Measurements from ENCODE around the gene UPF1.

Gene UPF1

GRCh38 chr19:18840288-18841267 lies 8.8 kb downstream of the UPF1 start:
- DNase-seq, result no peak

DNA sequence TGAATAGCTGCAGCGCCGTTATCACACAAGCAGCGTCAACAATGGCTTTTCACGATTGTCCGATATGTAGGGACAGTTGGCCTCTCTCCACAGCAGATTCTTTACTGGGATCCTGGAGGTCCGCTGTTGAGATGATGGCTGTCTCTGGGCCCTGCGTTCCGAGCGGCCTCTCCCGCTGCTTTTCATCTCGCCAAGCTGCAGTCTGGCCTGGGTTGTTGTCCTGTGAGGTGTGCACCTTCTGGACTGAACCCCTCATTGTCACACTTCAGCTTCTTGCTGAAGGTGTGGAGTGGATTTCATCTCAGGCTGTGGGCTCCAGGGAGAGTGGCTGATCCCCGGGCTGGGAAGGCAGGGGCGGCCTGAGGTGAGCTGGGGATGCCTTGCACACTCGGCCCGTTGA lies 9.6 kb downstream of the UPF1 start:
- no peak for DNase-seq

DNA sequence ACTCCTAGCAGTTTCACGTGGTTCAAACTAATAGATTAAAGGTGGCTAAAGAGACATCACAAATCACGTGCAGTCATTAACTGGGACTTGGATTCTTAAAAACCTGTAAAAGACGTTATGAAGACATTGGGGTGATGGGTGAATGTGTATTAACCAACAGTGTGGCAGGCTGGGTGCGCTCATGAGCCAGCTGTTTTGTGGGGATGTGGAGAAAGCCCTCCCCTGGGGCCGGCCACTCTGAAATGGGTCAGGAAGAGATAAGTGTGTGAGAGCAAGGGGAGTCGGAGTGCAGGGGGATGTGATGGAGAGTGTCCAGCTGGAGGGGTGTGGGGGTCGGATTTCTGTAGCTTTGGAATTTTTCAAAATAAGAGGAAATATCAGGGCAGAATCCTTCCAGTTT lies 10.4 kb downstream of the UPF1 start:
- DNase-seq, result no peak

- no peak for DNase-seq
Measured at GRCh38 chr19:18843960-18844359, 12.2 kb downstream of the UPF1 start.

DNA sequence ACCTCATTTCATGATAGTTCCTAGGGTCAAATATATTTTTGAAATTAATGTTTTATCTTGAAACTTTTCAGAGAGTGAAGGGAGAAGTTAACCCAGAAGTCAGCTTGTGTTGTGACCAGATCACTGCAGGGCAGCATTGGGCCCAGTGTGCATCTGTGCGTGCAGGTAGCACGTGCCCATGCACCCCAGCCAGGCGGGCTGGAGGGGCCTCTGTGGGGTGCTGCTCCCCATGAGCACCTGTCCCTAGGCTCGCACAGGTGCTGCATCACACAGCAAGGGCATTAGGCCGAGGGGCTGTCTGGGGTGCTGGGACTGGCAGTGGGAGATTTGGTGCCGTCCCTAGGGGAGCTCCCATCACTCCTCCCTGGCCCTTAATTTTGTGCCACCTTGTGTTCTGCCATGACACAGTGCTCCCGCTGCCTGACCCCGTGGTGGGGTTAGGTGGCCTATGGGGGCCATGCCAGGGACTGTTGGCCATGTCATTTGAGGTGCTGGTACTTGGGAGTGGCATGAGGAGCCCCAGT lies 13.1 kb downstream of the UPF1 start:
- no peak for DNase-seq

DNA sequence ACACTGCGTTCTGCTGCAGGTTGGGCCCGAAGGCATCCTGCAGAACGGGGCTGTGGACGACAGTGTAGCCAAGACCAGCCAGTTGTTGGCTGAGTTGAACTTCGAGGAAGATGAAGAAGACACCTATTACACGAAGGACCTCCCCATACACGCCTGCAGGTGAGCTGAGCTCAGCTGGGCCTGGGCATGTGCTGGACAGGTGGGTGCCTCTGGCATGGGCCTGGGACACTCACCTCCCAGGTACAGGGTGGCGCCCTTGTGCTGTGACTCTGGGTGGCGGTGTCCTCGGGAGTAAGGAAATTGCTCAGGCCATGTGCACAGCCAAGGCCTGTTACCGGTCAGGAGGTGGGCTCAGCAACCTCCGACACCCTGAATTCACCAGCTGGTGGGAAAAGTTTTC lies 14.2 kb downstream of the UPF1 start:
- no peak for DNase-seq

DNA sequence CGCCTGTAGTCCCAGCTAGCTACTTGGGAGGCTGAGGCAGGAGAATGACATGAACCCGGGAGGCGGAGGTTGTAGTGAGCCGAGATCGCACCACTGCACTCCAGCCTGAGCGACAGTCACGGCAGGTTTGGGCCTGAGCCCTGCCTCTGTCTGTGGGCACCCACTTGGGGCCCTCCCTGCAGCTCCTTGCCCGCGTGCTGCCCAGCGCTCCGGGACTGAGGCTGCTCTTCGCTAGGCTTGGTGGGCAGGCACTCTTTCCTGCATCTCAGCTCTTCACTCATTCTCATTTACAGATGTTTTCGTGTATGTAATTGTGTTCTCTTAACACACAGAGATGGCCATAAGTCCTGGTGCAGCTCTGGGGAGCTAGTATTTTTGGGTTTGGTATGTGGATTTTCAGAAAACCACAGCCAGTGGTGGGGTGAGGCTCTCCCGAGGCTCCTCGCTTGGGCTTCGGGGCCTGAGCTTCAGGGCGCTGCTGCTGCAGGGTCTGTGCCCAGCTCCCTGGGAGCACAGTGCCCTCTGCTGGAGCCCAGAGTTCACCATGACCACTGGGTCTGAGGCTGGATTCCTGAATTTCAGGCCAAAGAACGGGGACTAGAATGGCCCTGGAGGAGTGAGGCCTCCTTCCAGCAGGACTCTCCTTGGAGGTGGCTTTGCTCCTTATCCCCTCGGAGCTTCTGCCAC lies 15.2 kb downstream of the UPF1 start:
- peak; percentile 70 for DNase-seq

- DNase-seq, result no peak
Measured at GRCh38 chr19:18847549-18848463, 16.0 kb downstream of the UPF1 start.

GRCh38 chr19:18848878-18849661 lies 17.3 kb downstream of the UPF1 start:
- no peak for DNase-seq

- no peak for DNase-seq
Measured at GRCh38 chr19:18849838-18850400, 18.2 kb downstream of the UPF1 start.

DNA sequence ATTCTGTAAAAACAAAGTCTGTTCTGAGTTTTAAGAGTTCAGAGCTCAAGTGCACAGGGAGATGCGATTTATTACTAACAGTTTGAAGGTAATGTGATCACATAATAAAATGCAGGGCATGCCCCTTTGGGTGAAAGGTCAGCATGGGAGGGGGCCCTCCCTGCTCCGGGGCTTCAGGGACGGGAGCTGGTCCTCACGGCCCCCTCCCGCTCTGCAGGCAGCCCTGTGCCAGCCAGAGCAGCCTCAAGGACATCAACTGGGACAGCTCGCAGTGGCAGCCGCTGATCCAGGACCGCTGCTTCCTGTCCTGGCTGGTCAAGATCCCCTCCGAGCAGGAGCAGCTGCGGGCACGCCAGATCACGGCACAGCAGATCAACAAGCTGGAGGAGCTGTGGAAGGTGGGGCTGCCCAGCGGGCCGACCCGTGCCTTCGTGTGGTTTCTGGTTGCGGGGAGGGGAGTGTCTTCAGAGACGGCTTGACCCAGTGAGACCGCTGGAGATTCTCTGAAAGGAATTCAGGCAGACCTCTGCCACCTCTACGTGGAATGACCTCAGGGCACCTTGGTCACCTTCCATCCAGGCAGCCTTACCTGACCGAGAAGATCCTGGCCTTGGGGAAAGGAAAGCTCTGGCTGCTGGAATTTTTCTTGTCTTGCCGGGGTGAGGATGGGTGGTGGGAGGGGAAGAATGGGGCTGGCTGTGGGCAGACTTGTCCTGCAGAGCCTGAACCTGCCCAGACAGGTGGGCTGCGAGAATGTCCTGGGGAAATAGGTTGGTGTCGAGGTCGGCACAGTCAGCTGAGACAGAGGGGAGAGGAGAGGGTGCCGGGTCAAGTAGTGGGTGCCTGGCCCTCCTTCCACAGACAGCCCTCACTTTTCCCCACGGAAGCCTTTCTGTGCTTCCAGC lies 19.0 kb downstream of the UPF1 start:
- no peak for DNase-seq

DNA sequence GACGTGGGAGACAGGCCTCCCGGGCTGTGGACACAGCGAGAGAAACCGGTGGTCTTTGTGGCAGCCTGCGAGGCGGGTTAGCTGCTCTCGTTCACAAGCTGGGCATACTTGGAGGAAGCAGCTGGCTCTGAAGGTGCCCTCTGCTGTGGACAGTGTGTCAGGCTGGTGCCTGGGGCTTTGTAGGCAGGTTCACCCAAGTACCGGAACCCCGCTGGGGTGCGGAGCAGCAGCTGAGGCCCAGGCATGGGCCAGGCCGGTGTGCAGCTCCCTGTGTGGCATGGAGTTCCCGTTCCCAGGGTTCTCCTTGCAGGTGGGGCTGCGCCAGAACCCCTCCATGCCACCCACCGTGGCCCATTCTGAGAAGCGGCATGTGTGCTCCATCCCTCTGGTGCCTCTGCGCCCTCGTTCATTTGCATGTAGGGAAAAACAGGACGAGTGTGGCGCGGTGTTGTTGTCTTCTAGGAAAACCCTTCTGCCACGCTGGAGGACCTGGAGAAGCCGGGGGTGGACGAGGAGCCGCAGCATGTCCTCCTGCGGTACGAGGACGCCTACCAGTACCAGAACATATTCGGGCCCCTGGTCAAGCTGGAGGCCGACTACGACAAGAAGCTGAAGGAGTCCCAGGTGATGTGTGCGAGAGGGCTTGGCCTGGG lies 20.0 kb downstream of the UPF1 start:
- DNase-seq, result no peak

GRCh38 chr19:18852648-18853047 lies 20.9 kb downstream of the UPF1 start:
- DNase-seq, result no peak

- no peak for DNase-seq
Measured at GRCh38 chr19:18853755-18854427, 22.1 kb downstream of the UPF1 start.

- DNase-seq, result no peak
Measured at GRCh38 chr19:18854982-18855381, 23.2 kb downstream of the UPF1 start.

- no peak for DNase-seq
Measured at GRCh38 chr19:18855647-18856384, 24.1 kb downstream of the UPF1 start.

- no peak for DNase-seq
Measured at GRCh38 chr19:18856385-18857126, 24.8 kb downstream of the UPF1 start.

DNA sequence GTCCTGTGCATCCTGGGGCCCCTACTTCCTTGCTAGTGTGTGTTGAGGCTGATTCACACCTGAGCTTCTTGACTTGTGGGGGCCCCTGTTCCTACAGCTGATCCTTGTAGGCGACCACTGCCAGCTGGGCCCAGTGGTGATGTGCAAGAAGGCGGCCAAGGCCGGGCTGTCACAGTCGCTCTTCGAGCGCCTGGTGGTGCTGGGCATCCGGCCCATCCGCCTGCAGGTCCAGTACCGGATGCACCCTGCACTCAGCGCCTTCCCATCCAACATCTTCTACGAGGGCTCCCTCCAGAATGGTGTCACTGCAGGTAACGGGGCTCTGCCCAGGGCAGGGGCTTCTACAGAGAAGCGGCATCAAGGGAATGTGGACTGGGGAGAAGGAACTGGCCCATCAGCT lies 25.5 kb downstream of the UPF1 start:
- DNase-seq, result no peak
